Measurements from ENCODE around the gene GSTO1. TPM values are rescaled to one million over a fixed set of nuclear protein-coding genes. Genes with fewer than 3 reads are reported as not detected.
A peak's percentile ranks its signal among the peaks of the same experiment; 100 is the strongest.

The GSTO1 gene
- total RNA-seq, 1 donor from 2014 or later, result 195 TPM

DNA sequence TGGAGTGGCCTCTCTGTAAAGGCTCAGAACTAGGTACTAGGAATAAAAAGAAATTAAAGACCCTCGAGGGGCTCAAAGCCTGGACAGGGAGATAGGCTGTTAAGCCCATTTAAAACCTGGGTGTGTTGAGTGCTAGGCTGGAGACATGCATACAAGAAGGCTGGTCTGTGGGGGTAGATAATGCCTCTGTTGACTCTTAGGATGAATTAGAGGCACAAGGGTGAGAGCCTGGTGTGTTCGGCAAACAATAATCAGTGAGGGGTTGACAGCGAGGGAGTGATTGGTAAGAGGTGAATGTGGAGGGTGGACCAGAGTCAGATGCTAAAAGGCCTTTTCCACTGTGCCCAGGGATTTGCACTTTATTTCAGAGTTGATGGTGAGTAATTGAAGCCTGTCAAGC, 27.0 kb downstream of the GSTO1 start:
- no peak for DNase-seq (ENCODE audit: low read depth)
- no peak overlapping the region for H3K4me3 ChIP-seq (ENCODE audit: low read depth, low read length)
- TF ChIP-seq, protein P1, sequence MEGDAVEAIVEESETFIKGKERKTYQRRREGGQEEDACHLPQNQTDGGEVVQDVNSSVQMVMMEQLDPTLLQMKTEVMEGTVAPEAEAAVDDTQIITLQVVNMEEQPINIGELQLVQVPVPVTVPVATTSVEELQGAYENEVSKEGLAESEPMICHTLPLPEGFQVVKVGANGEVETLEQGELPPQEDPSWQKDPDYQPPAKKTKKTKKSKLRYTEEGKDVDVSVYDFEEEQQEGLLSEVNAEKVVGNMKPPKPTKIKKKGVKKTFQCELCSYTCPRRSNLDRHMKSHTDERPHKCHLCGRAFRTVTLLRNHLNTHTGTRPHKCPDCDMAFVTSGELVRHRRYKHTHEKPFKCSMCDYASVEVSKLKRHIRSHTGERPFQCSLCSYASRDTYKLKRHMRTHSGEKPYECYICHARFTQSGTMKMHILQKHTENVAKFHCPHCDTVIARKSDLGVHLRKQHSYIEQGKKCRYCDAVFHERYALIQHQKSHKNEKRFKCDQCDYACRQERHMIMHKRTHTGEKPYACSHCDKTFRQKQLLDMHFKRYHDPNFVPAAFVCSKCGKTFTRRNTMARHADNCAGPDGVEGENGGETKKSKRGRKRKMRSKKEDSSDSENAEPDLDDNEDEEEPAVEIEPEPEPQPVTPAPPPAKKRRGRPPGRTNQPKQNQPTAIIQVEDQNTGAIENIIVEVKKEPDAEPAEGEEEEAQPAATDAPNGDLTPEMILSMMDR (conservative IDR thresholded peaks at IDR 0.05; ENCODE audit: low read depth, low read length), result no peak

DNA sequence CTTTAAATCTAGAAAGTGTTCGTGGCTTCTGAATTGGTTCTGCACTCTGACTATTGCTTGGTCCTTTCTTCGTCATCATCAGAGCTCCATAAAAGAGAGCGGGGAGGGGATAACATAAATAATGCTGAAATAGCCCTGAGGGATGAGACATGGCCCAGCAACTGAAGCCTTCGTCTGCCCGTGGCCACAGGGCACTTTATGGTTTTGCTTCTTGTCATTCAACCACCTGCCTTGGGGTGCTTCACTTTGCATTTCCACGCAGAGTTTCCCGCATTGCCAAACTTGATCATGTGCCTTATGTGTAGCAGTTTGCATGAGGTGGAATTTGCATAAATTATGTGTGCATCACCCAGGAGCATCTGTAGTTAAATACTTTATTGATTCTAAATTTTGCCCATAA, 30.2 kb downstream of the GSTO1 start:
- TF ChIP-seq, protein P1 (conservative IDR thresholded peaks at IDR 0.05; ENCODE audit: low read depth, low read length), result no peak
- H3K4me3 ChIP-seq (ENCODE audit: low read depth, low read length), result no peak overlapping the region
- no peak for DNase-seq (ENCODE audit: low read depth)

DNA sequence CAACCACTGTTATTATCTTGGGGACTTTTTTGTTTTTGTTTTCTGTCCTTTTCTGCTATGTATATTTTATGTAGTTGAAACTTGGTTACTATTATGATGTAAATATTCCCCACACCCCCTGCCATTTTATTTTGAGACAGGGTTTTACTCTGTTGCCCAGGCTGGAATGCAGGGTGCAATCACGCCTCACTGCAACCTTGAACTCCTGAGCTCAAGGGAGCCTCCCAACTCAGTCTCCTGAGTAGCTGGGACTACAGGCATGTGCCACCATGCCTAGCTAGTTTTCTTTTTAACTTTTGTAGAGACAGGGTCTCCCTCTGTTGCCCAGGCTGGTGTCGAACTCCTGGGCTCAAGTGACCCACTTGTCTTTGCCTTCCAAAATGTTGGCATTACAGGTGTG, 32.2 kb downstream of the GSTO1 start:
- no peak overlapping the region for H3K4me3 ChIP-seq (ENCODE audit: low read depth, low read length)
- no peak for DNase-seq (ENCODE audit: low read depth)
- TF ChIP-seq, protein P1 (conservative IDR thresholded peaks at IDR 0.05; ENCODE audit: low read depth, low read length), result no peak

DNA sequence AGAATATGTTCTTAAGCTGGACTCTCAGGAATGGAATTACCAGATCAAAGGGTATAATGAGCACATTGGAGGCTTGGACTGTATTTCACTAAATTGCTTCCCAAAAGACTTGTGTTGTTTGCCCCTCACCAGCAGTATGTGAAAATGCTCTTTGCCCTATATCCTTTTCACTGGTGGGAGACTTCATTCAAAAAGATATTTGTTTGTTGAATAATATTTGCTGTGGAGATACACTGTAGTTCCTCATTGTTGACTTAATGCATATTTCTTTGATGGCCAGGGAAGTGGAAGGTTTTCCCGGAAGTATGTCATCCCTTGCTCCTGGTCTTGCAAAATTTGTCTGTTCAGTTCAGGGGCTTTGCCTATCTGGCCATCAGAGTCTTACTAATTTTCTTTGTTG, 33.7 kb downstream of the GSTO1 start:
- H3K4me3 ChIP-seq (ENCODE audit: low read depth, low read length), result no peak overlapping the region
- TF ChIP-seq, protein P1 (conservative IDR thresholded peaks at IDR 0.05; ENCODE audit: low read depth, low read length), result no peak
- no peak for DNase-seq (ENCODE audit: low read depth)

DNA sequence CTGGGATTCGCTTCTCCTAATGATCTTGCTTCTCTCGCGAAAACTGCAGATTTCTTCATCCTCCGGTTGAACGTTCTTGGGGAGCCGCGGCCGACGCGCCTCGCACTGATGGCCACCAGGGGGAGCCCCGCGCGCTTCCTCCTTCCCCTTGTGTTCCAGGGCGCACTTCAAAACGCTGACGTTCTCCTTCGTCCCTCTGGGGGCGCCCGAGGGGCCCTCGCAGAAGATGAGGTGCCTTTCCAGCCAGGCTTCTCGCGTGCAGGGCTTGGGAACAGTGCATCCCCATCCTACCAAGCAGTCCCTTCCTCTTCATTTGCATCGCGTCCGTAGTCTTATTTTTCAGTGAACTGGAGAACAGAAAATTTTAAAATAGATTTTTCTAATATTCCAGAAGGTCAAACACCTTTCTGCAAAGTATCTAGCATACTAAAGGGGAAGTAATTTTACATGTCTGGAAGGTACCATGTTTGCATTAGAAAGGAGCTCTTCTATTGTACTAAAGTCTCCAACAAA, 36.8 kb downstream of the GSTO1 start:
- TF ChIP-seq, protein P1 (conservative IDR thresholded peaks at IDR 0.05; ENCODE audit: low read depth, low read length), result peak; percentile 100
- no peak for DNase-seq (ENCODE audit: low read depth)
- no peak overlapping the region for H3K4me3 ChIP-seq (ENCODE audit: low read depth, low read length)

DNA sequence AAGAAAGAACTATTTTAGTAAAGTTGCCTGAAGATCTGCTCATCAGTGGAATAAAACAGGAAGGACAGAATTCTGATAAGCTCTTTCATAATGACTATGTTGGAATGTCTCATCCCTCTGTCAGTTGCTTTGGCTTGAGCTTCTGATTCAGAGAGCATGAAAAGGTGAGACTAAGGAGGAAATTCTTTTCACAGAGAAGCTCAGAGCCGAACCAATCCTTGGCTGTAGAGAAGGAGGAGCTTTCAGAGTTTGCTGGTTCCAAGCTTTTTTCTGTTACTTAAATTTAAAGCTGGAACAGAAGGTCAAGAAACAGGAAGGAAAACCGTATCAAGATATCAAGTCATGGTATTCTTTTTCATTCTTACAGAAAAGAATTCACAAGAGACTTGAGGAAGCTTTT, 38.3 kb downstream of the GSTO1 start:
- TF ChIP-seq, protein P1 (conservative IDR thresholded peaks at IDR 0.05; ENCODE audit: low read depth, low read length), result no peak
- DNase-seq (ENCODE audit: low read depth), result no peak
- H3K4me3 ChIP-seq (ENCODE audit: low read depth, low read length), result no peak overlapping the region

DNA sequence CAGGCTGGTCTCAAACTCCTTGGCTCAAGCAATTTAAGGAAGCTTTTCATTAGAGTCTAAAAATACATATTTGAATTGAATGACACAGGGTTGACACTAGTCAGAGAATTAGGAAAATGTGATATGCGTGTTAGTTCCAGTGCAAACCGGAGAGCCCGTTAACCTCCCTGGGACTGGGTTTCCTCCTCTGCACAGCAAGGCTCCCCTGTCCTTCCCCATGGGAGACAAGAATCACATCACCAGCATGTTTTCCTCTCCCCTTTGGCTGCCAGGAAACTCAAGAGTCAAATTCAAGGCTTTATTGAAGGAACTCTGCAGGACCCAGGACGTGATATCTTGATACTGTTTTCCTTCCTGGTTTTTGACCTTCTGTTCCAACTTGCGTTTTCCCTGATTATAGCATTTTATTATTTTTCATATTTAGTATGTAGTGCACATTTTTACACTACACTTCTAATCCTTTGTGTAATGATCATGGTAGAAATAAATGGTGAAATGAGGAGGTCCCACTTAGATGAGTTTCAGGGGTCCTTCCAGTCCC, 39.2 kb downstream of the GSTO1 start:
- no peak overlapping the region for H3K4me3 ChIP-seq (ENCODE audit: low read depth, low read length)
- no peak for DNase-seq (ENCODE audit: low read depth)
- TF ChIP-seq, protein P1 (conservative IDR thresholded peaks at IDR 0.05; ENCODE audit: low read depth, low read length), result no peak
